ENCODE measurements around the gene CCDC15.
"Not testable (repeated sequence)": the region's sequence is repeated elsewhere in the genome, so short reads cannot be mapped to it uniquely, and the experiment has no call there.

CCDC15 gene

GRCh38 chr11:124983674-124984511 lies 29.9 kb downstream of the CCDC15 start:
- no peak overlapping the region for H3K4me3 ChIP-seq (ENCODE audit: low read length)

GRCh38 chr11:124984512-124984854 lies 30.5 kb downstream of the CCDC15 start:
- no peak overlapping the region for H3K4me3 ChIP-seq (ENCODE audit: low read length)
- DNase-seq (ENCODE audit: low read depth, low spot score): no peak

More at GRCh38 chr11:124983674-124984511, 29.9 kb downstream of the CCDC15 start:
- no peak for DNase-seq (ENCODE audit: low read depth, low spot score)

- no peak overlapping the region for H3K4me3 ChIP-seq (ENCODE audit: low read length)
Observed at GRCh38 chr11:124987096-124987495, 33.1 kb downstream of the CCDC15 start.

GRCh38 chr11:124988063-124988462 lies 34.1 kb downstream of the CCDC15 start:
- H3K4me3 ChIP-seq (ENCODE audit: low read length): no peak overlapping the region
- no peak for DNase-seq (ENCODE audit: low read depth, low spot score)

More at GRCh38 chr11:124987096-124987495, 33.1 kb downstream of the CCDC15 start:
- no peak for DNase-seq (ENCODE audit: low read depth, low spot score)

- no peak overlapping the region for H3K4me3 ChIP-seq (ENCODE audit: low read length)
- DNase-seq (ENCODE audit: low read depth, low spot score): no peak
Observed at GRCh38 chr11:125001079-125001778, 47.2 kb downstream of the CCDC15 start.

GRCh38 chr11:125001849-125002248 lies 47.8 kb downstream of the CCDC15 start:
- H3K4me3 ChIP-seq (ENCODE audit: low read length): no peak overlapping the region
- no peak for DNase-seq (ENCODE audit: low read depth, low spot score)

- no peak overlapping the region for H3K4me3 ChIP-seq (ENCODE audit: low read length)
- no peak for DNase-seq (ENCODE audit: low read depth, low spot score)
Observed at GRCh38 chr11:125005491-125005890, 51.5 kb downstream of the CCDC15 start.

- no peak overlapping the region for H3K4me3 ChIP-seq (ENCODE audit: low read length)
- DNase-seq (ENCODE audit: low read depth, low spot score): no peak
Observed at GRCh38 chr11:125016413-125016812, 62.4 kb downstream of the CCDC15 start.

GRCh38 chr11:125020342-125020741 lies 66.3 kb downstream of the CCDC15 start:
- no peak for DNase-seq (ENCODE audit: low read depth, low spot score)

GRCh38 chr11:125022551-125022950 lies 68.5 kb downstream of the CCDC15 start:
- no peak overlapping the region for H3K4me3 ChIP-seq (ENCODE audit: low read length)
- no peak for DNase-seq (ENCODE audit: low read depth, low spot score)

More at GRCh38 chr11:125020342-125020741, 66.3 kb downstream of the CCDC15 start:
- H3K4me3 ChIP-seq (ENCODE audit: low read length): no peak overlapping the region

GRCh38 chr11:125025968-125026367 lies 72.0 kb downstream of the CCDC15 start:
- peak; percentile 8 for DNase-seq (ENCODE audit: low read depth, low spot score)
- no peak overlapping the region for H3K4me3 ChIP-seq (ENCODE audit: low read length)

GRCh38 chr11:125029431-125029830 lies 75.4 kb downstream of the CCDC15 start:
- DNase-seq (ENCODE audit: low read depth, low spot score); H3K4me3 ChIP-seq (ENCODE audit: low read length): not testable (repeated sequence)

GRCh38 chr11:125036933-125037332 lies 82.9 kb downstream of the CCDC15 start:
- H3K4me3 ChIP-seq (ENCODE audit: low read length): no peak overlapping the region
- DNase-seq (ENCODE audit: low read depth, low spot score): no peak

- DNase-seq (ENCODE audit: low read depth, low spot score): no peak
- no peak overlapping the region for H3K4me3 ChIP-seq (ENCODE audit: low read length)
Observed at GRCh38 chr11:125049164-125049792, 95.3 kb downstream of the CCDC15 start.

GRCh38 chr11:125052047-125052446 lies 98.0 kb downstream of the CCDC15 start:
- no peak overlapping the region for H3K4me3 ChIP-seq (ENCODE audit: low read length)
- no peak for DNase-seq (ENCODE audit: low read depth, low spot score)

GRCh38 chr11:125053167-125053566 lies 99.2 kb downstream of the CCDC15 start:
- H3K4me3 ChIP-seq (ENCODE audit: low read length): no peak overlapping the region
- DNase-seq (ENCODE audit: low read depth, low spot score): peak; percentile 12

- no peak for DNase-seq (ENCODE audit: low read depth, low spot score)
- no peak overlapping the region for H3K4me3 ChIP-seq (ENCODE audit: low read length)
Observed at GRCh38 chr11:125055107-125055715, 101.2 kb downstream of the CCDC15 start.

GRCh38 chr11:125056111-125056510 lies 102.1 kb downstream of the CCDC15 start:
- DNase-seq (ENCODE audit: low read depth, low spot score); H3K4me3 ChIP-seq (ENCODE audit: low read length): not testable (repeated sequence)

- no peak overlapping the region for H3K4me3 ChIP-seq (ENCODE audit: low read length)
- DNase-seq (ENCODE audit: low read depth, low spot score): no peak
Observed at GRCh38 chr11:125056931-125057692, 103.1 kb downstream of the CCDC15 start.
